ENCODE measurements around the gene DHX9. TPM values are rescaled to one million over a fixed set of nuclear protein-coding genes. Genes with fewer than 3 reads are reported as not detected.

The DHX9 gene
- total and polyA plus RNA-seq, 2 of the 13 experiments (the other 11 are each of a cell fraction or from before 2014, with no cell fraction given) = 84.8 to 211 TPM

GRCh38 chr1:182869241-182869666, 30.1 kb downstream of the DHX9 start:
- CTCF ChIA-PET (ENCODE audit: low intra/inter-chr PET ratio, low total read pairs) = no interaction called here
- H3K4me3 ChIP-seq (replicated peaks in 1 of 3; ENCODE audit: insufficient read depth in 1 of 3, low read depth in 2 of 3, low read length in 3 of 3) = no peak overlapping the region
- DNase-seq (ENCODE audit: low spot score) (no peak), FAIRE-seq (no peak), ATAC-seq (peak; percentile 57)
- no peaks in the 10 kb centered on the region for H3K79me2 ChIP-seq (ENCODE audit: insufficient read depth, low read length)
- no peaks in the 10 kb centered on the region for H4K20me1 ChIP-seq (ENCODE audit: insufficient read depth, low read length)
- POLR2A ChIA-PET = no interaction called here
- H3K36me3 ChIP-seq (replicated peaks in 1 of 2; ENCODE audit: control insufficient read depth in 1 of 2, insufficient read depth in 2 of 2, low read length in 2 of 2) = peaks cover 7 to 96% of the 10 kb centered on the region in 2 experiments
- no peak overlapping the region for H3K4me2 ChIP-seq (ENCODE audit: low read depth, low read length)
- H3K27me3 ChIP-seq (ENCODE audit: control insufficient read depth in 1 of 2, insufficient read depth in 2 of 2, low read length in 2 of 2) = no peaks in the 10 kb centered on the region
- BruUV-seq (replicated peaks) = no TSS peak
- WGBS (ENCODE audit: low lambda C conversion rate) = 99% methylated on average over 12 of the region's 12 CpGs
- in situ Hi-C loops (cut with HindIII; ENCODE audit: extremely low pct_ligation_motif_present, low pct_unique_long_range_greater_than_20kb) = loop anchor here (25.0 kb wide), 1 partner anchor 268 kb away; no protein-coding TSS in a partner anchor
- H3K27ac ChIP-seq (ENCODE audit: extremely low read length, insufficient read depth, low read length) = no peak overlapping the region
- intact Hi-C loops (cut with micrococcal nuclease; ENCODE audit: unreplicated experiment) = no loop called here
- H3K4me1 ChIP-seq (ENCODE audit: insufficient read depth, low read length) = no peaks in the 10 kb centered on the region
- H3K9me3 ChIP-seq (ENCODE audit: low read length) = no peaks in the 10 kb centered on the region
- no peak overlapping the region for H3K9ac ChIP-seq (ENCODE audit: insufficient read depth, low read depth, low read length)
- TF ChIP-seq AKAP8 (CRISPR knock-in tag; IDR thresholded peaks at IDR 0.05) (no peak), ZNF7 (CRISPR knock-in tag; IDR thresholded peaks at IDR 0.05) (no peak), BATF2 (CRISPR knock-in tag; IDR thresholded peaks at IDR 0.05) (no peak), RCOR2 (CRISPR knock-in tag; IDR thresholded peaks at IDR 0.05) (no peak), IKZF1 (IDR thresholded peaks at IDR 0.05) (no peak), ZNF143 (CRISPR knock-in tag; IDR thresholded peaks at IDR 0.05) (no peak)
- TF ChIP-seq, protein P1, sequence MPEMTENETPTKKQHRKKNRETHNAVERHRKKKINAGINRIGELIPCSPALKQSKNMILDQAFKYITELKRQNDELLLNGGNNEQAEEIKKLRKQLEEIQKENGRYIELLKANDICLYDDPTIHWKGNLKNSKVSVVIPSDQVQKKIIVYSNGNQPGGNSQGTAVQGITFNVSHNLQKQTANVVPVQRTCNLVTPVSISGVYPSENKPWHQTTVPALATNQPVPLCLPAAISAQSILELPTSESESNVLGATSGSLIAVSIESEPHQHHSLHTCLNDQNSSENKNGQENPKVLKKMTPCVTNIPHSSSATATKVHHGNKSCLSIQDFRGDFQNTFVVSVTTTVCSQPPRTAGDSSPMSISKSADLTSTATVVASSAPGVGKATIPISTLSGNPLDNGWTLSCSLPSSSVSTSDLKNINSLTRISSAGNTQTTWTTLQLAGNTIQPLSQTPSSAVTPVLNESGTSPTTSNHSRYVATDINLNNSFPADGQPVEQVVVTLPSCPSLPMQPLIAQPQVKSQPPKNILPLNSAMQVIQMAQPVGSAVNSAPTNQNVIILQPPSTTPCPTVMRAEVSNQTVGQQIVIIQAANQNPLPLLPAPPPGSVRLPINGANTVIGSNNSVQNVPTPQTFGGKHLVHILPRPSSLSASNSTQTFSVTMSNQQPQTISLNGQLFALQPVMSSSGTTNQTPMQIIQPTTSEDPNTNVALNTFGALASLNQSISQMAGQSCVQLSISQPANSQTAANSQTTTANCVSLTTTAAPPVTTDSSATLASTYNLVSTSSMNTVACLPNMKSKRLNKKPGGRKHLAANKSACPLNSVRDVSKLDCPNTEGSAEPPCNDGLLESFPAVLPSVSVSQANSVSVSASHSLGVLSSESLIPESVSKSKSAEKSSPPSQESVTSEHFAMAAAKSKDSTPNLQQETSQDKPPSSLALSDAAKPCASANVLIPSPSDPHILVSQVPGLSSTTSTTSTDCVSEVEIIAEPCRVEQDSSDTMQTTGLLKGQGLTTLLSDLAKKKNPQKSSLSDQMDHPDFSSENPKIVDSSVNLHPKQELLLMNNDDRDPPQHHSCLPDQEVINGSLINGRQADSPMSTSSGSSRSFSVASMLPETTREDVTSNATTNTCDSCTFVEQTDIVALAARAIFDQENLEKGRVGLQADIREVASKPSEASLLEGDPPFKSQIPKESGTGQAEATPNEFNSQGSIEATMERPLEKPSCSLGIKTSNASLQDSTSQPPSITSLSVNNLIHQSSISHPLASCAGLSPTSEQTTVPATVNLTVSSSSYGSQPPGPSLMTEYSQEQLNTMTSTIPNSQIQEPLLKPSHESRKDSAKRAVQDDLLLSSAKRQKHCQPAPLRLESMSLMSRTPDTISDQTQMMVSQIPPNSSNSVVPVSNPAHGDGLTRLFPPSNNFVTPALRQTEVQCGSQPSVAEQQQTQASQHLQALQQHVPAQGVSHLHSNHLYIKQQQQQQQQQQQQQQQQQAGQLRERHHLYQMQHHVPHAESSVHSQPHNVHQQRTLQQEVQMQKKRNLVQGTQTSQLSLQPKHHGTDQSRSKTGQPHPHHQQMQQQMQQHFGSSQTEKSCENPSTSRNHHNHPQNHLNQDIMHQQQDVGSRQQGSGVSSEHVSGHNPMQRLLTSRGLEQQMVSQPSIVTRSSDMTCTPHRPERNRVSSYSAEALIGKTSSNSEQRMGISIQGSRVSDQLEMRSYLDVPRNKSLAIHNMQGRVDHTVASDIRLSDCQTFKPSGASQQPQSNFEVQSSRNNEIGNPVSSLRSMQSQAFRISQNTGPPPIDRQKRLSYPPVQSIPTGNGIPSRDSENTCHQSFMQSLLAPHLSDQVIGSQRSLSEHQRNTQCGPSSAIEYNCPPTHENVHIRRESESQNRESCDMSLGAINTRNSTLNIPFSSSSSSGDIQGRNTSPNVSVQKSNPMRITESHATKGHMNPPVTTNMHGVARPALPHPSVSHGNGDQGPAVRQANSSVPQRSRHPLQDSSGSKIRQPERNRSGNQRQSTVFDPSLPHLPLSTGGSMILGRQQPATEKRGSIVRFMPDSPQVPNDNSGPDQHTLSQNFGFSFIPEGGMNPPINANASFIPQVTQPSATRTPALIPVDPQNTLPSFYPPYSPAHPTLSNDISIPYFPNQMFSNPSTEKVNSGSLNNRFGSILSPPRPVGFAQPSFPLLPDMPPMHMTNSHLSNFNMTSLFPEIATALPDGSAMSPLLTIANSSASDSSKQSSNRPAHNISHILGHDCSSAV (CRISPR knock-in tag; IDR thresholded peaks at IDR 0.05; ENCODE audit: borderline replicate concordance) = no peak
- TF ChIP-seq, protein P2, sequence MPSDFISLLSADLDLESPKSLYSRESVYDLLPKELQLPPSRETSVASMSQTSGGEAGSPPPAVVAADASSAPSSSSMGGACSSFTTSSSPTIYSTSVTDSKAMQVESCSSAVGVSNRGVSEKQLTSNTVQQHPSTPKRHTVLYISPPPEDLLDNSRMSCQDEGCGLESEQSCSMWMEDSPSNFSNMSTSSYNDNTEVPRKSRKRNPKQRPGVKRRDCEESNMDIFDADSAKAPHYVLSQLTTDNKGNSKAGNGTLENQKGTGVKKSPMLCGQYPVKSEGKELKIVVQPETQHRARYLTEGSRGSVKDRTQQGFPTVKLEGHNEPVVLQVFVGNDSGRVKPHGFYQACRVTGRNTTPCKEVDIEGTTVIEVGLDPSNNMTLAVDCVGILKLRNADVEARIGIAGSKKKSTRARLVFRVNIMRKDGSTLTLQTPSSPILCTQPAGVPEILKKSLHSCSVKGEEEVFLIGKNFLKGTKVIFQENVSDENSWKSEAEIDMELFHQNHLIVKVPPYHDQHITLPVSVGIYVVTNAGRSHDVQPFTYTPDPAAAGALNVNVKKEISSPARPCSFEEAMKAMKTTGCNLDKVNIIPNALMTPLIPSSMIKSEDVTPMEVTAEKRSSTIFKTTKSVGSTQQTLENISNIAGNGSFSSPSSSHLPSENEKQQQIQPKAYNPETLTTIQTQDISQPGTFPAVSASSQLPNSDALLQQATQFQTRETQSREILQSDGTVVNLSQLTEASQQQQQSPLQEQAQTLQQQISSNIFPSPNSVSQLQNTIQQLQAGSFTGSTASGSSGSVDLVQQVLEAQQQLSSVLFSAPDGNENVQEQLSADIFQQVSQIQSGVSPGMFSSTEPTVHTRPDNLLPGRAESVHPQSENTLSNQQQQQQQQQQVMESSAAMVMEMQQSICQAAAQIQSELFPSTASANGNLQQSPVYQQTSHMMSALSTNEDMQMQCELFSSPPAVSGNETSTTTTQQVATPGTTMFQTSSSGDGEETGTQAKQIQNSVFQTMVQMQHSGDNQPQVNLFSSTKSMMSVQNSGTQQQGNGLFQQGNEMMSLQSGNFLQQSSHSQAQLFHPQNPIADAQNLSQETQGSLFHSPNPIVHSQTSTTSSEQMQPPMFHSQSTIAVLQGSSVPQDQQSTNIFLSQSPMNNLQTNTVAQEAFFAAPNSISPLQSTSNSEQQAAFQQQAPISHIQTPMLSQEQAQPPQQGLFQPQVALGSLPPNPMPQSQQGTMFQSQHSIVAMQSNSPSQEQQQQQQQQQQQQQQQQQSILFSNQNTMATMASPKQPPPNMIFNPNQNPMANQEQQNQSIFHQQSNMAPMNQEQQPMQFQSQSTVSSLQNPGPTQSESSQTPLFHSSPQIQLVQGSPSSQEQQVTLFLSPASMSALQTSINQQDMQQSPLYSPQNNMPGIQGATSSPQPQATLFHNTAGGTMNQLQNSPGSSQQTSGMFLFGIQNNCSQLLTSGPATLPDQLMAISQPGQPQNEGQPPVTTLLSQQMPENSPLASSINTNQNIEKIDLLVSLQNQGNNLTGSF (CRISPR knock-in tag; IDR thresholded peaks at IDR 0.05) = no peak
- H2AFZ ChIP-seq (ENCODE audit: low read length) = no peak overlapping the region
